GM13976 (cell line): ENCODE results near the gene GNAT1.
A peak's percentile ranks its signal among the peaks of the same experiment; 100 is the strongest.
"Not testable (repeated sequence)": the region's sequence is repeated elsewhere in the genome, so short reads cannot be mapped to it uniquely, and the experiment has no call there.

Source experiments
- DNase-seq: peaks from one replicate; pipeline ENCODE4 v3.0.0; 2012; ENCODE audit warnings: low spot score
- in situ Hi-C: fragments of 300-500 bp; cut with MboI; formaldehyde crosslinking; loops from one replicate; pipeline ENCODE4 v1.12.0; 2022; ENCODE audit warnings: low sequenced_read_pairs, mixed read lengths, inconsistent platforms; ENCODE audit not compliant: unreplicated experiment
- TF ChIP-seq, protein P1 (sequence below): IDR thresholded peaks from 2 replicates; pipeline ENCODE4 v1.5.1; 2012; ENCODE audit warnings: borderline replicate concordance, mild to moderate bottlenecking; ENCODE audit not compliant: insufficient read depth; ENCODE audit errors: extremely low read depth, missing control alignments, control extremely low read depth

Gene GNAT1

DNA sequence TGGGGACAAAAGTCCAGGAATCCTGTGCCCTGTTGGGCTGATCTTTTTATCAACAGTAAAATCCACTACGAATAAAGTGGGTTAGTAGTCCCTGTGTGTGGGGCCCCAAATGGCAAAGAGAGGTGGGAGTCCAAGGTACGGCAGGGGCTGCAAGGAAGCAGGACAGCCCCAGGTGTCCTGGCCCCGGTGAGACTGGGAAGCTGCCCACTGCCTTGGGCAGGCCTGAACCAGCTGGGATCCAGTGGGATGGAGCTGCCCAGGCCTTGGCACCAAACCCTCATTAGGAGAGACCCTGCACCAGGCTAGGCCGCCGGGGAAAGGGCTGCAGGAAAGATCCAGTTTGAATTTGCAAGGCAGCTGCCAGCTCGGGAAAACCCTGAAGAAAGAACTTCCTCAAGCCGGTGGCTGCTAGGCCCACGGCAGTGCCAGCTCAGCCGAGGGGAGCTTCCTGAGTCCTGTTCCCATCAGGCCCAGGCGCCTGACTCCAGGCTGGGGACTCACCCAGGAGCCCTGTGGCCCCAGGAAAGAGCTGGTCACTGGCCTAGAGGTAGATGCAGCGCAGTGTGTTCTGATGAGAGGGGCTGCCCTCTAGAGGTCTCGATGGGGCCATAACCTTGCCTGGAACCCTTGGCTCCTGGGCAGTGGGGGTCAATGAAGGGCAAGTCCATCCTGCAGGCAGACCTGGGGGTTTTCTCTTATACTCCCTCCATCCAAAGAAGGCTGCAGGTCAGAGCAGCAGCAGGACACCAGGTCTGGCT, 30.2 kb downstream of the GNAT1 start:
- in situ Hi-C loops: no loop called here
- TF ChIP-seq, protein P1, sequence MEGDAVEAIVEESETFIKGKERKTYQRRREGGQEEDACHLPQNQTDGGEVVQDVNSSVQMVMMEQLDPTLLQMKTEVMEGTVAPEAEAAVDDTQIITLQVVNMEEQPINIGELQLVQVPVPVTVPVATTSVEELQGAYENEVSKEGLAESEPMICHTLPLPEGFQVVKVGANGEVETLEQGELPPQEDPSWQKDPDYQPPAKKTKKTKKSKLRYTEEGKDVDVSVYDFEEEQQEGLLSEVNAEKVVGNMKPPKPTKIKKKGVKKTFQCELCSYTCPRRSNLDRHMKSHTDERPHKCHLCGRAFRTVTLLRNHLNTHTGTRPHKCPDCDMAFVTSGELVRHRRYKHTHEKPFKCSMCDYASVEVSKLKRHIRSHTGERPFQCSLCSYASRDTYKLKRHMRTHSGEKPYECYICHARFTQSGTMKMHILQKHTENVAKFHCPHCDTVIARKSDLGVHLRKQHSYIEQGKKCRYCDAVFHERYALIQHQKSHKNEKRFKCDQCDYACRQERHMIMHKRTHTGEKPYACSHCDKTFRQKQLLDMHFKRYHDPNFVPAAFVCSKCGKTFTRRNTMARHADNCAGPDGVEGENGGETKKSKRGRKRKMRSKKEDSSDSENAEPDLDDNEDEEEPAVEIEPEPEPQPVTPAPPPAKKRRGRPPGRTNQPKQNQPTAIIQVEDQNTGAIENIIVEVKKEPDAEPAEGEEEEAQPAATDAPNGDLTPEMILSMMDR: no peak
- no peak for DNase-seq

DNA sequence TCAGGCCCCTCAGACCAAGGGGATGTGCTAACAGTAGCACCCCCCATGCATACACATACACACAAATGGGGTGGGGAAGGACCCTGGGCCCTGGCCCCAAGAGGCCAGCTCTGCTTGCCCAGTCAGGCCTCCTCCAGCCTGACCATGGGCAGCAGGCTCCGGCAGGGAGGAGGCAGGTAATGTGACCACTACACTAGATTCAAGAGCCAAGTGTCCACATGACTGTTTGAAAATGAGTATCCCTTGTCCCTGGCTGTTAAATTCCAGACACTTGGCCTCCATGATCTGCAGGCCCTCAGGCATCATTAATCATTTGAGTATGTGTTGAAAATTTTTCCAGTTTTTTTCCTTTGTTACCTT, 30.7 kb downstream of the GNAT1 start:
- TF ChIP-seq, protein P1: no peak
- DNase-seq: no peak
- in situ Hi-C loops: no loop called here

DNA sequence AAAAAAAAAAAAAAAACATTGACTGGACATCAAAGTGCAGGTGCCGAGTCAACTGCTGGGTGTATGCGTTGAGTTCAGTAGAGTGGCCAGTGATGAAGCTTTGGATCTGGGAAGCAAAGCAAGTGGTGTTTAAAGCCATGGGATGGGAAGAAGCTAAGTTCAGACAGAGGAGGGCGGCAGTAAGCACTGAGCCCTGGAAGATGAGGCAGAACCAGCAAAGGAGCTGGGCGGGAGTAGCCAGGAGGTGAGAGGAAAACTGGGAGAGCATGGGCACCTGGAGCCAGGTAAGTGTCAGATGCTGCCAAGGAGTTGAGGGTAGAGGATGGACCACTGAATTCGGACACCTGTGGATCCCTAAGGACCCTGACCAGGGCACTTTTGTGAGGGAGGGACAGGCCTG, 33.2 kb downstream of the GNAT1 start:
- DNase-seq: no peak
- in situ Hi-C loops: no loop called here
- TF ChIP-seq, protein P1: no peak

DNA sequence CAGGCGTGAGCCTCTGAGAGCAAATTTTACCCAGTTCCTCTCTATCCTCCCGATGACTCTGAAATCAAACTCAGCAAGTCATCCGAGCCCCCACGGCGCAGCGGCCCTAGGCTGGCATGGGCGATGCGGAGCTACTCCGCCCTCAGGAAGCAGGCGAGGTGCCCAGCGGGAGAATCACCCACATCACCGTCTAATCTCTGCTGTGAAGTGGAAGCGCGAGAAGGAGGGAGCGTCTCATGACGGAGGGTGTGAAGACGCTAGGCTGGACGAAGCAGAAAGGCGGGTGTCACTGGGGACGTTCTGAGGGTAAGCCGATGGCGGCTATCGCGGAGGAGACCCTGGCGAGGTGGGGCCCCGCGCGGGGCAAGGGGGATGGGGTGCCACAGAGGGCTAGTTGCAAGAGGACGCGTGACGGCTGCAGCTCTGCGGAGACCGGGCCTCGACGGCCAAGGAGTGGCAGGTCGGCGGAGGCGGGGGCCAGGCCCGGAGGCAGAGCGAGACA, 35.5 kb downstream of the GNAT1 start:
- in situ Hi-C loops: no loop called here
- TF ChIP-seq, protein P1: no peak
- DNase-seq: peak; percentile 63

DNA sequence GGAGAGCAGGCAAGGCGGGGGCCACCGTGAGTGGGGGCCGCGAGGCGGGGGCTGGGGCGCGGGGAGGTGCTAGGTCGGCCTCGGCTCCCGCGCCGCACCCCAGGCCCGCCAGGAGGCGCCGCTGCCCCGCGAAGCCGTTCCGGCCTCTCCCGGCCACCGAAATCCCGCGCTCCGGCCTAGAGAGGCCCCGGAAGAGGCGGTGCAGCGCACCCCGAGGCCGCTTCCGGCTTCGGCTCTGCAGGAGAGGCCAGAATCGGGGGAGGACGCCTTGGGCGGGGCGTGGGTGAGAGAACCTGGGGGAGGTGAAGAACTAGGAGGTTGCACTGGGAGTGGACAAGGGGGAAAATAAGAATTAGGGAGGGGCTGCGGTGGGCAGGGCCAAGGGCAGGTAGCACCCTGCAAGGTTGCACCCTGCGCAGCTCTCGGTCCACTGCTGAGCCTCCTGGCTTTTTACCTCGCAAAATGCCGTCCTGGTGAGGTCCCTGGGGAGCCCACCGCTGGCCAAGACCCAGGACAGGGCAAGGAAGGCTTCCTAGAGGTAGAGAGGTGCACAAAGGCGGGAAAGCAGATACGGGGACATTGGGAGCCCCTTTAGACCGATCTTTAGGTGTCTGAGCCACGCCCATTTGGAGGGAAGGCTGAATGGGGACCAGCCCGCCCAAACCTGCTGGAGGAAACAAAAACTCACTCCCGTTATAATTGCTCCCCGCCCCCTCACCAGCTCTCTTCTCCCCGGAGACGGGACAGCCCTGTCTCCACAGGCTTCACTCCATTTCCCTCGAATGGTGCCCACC, 36.2 kb downstream of the GNAT1 start:
- TF ChIP-seq, protein P1: peak; percentile 97
- in situ Hi-C loops: no loop called here
- DNase-seq: peak; percentile 96

DNA sequence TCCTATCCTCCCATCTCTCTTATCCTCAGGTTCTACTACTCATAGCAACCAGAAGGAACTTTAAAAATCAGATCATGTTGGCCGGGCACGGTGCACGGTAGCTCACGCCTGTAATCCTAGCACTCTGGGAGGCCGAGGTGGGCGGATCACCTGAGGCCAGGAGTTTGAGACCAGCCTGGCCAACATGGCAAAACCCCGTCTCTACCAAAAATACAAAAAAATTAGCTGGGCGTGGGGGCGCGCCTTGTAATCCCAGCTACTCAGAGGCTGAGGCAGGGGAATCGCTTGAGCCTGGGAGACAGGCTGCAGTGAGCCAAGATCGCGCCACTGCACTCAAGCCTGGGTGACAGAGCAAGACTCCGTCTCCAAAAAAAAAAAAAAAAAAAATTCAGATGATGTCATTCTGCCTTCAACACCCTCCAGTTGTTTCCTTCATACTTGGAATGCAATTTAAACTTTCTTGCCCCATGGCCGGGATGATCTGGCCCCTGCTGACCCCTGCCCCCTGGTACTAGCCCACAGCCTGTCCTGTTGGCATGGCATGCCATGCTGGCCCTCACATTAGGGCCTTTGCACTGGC, 36.9 kb downstream of the GNAT1 start:
- in situ Hi-C loops, DNase-seq: not testable (repeated sequence)
